CD4-positive, CD25-positive, alpha-beta regulatory T cell (primary cell): ENCODE measurements around the gene KLRB1. TPM values are rescaled to one million over a fixed set of nuclear protein-coding genes. Genes with fewer than 3 reads are reported as not detected.
"Not testable (repeated sequence)": the region's sequence is repeated elsewhere in the genome, so short reads cannot be mapped to it uniquely, and the experiment has no call there.

ENCODE experiments used
- ATAC-seq, 2 donors: fragments of 150-1000 bp; cut with Tn5 transposase; one replicate each; pipeline ENCODE4 v1.10.0; 2021; ENCODE audit warnings: low read depth in 2 of 2, moderate number of reproducible peaks in 2 of 2, moderate library complexity in 1 of 2
- DNase-seq, 3 donors: peaks; one replicate each; pipeline versions ENCODE4 v3.0.0 to v3.0.0-alpha.2; 2012 to 2022; ENCODE audit warnings: mixed read lengths in 1 of 3
- H3K27ac ChIP-seq: one replicate; pipeline ENCODE4 v1.7.0; 2013; ENCODE audit warnings: mild to moderate bottlenecking, low read length; ENCODE audit not compliant: insufficient read depth, poor library complexity, severe bottlenecking
- H3K27me3 ChIP-seq: one replicate; pipeline ENCODE4 v1.7.0; 2013; ENCODE audit warnings: low read length; ENCODE audit not compliant: control insufficient read depth, insufficient read depth
- H3K36me3 ChIP-seq: one replicate; pipeline ENCODE4 v1.7.0; 2013; ENCODE audit warnings: mild to moderate bottlenecking, low read length, moderate library complexity; ENCODE audit not compliant: control insufficient read depth, insufficient read depth
- H3K4me1 ChIP-seq: 2 replicates; pipeline ENCODE4 v1.7.0; 2013; ENCODE audit warnings: mild to moderate bottlenecking, low read length; ENCODE audit not compliant: insufficient read depth, control insufficient read depth, poor library complexity, severe bottlenecking
- H3K4me3 ChIP-seq: one replicate; pipeline ENCODE4 v1.7.0; 2013; ENCODE audit warnings: low read depth, mild to moderate bottlenecking, low read length, moderate library complexity
- H3K9me3 ChIP-seq, 2 experiments: 1 replicate in 1 of 2; 2 replicates in 1 of 2; pipeline ENCODE4 v1.7.0; 2013; ENCODE audit warnings: low read length in 2 of 2, mild to moderate bottlenecking in 1 of 2, moderate library complexity in 1 of 2; ENCODE audit not compliant: control insufficient read depth in 2 of 2
- H3K27ac Mint-ChIP-seq, 3 donors: one replicate each; pipeline ENCODE4 v1.8.0; 2020 to 2022; ENCODE audit warnings: mild to moderate bottlenecking in 3 of 3, mixed read lengths in 3 of 3, moderate library complexity in 2 of 3
- H3K27me3 Mint-ChIP-seq: one replicate; pipeline ENCODE4 v1.8.0; 2022; ENCODE audit warnings: mild to moderate bottlenecking, mixed read lengths
- H3K36me3 Mint-ChIP-seq: one replicate; pipeline ENCODE4 v1.8.0; 2020; ENCODE audit warnings: mixed read lengths
- H3K4me1 Mint-ChIP-seq, 4 donors: one replicate each; pipeline ENCODE4 v1.8.0; 2020 to 2022; ENCODE audit warnings: mixed read lengths in 4 of 4, mild to moderate bottlenecking in 1 of 4
- H3K4me3 Mint-ChIP-seq, 4 donors: one replicate each; pipeline ENCODE4 v1.8.0; 2020 to 2022; ENCODE audit warnings: mild to moderate bottlenecking in 4 of 4, mixed read lengths in 4 of 4, moderate library complexity in 3 of 4
- H3K9me3 Mint-ChIP-seq, 7 donors: one replicate each; pipeline ENCODE4 v1.8.0; 2020 to 2022; ENCODE audit warnings: mixed read lengths in 7 of 7, mild to moderate bottlenecking in 3 of 7, moderate library complexity in 2 of 7
- polyA plus RNA-seq, 4 donors: library from polyadenylated mRNA; unstranded; fragments of 300-500 nt; fragmentation: Illumina TruSeq; gene quantifications; one replicate each; pipeline ENCODE4 v1.2.3, GENCODE V29; 2021
- total RNA-seq: library from RNA; stranded (reverse); gene quantifications from one replicate; pipeline ENCODE4 v1.2.3, GENCODE V29; 2022

The KLRB1 gene
- total and polyA plus RNA-seq, 5 donors from 2014 or later, result 14.4 to 30.5 (median 21.6) TPM

GRCh38 chr12:9604287-9604686 lies 3.4 kb downstream of the KLRB1 start:
- Mint-ChIP-seq H3K27me3 (no peaks in the 10 kb centered on the region), H3K4me3 (no peak overlapping the region), H3K36me3 (no peaks in the 10 kb centered on the region), H3K27ac (no peak overlapping the region), H3K9me3 (peaks cover 0 to 4% (median 0%) of the 10 kb centered on the region in 7 donors), H3K4me1 (peaks cover 6 to 15% (median 10%) of the 10 kb centered on the region in 4 donors)
- no peak overlapping the region for H3K27ac ChIP-seq
- H3K36me3 ChIP-seq, result no peaks in the 10 kb centered on the region
- no peaks in the 10 kb centered on the region for H3K9me3 ChIP-seq
- ATAC-seq, result no peak
- no peak overlapping the region for H3K4me3 ChIP-seq
- no peak for DNase-seq
- no peaks in the 10 kb centered on the region for H3K4me1 ChIP-seq
- no peaks in the 10 kb centered on the region for H3K27me3 ChIP-seq

GRCh38 chr12:9600426-9600825 lies 7.3 kb downstream of the KLRB1 start:
- not testable (repeated sequence) for H3K36me3 Mint-ChIP-seq, H3K27ac ChIP-seq, H3K9me3 ChIP-seq, ATAC-seq, H3K4me1 ChIP-seq, H3K36me3 ChIP-seq, H3K27ac Mint-ChIP-seq, H3K4me3 ChIP-seq, H3K4me3 Mint-ChIP-seq, DNase-seq, H3K27me3 Mint-ChIP-seq, H3K9me3 Mint-ChIP-seq, H3K4me1 Mint-ChIP-seq, H3K27me3 ChIP-seq

- Mint-ChIP-seq H3K4me3 (no peak overlapping the region), H3K4me1 (peaks cover 0 to 3% (median 0%) of the 10 kb centered on the region in 4 donors), H3K9me3 (peaks cover 0 to 2% (median 0%) of the 10 kb centered on the region in 7 donors), H3K27ac (no peak overlapping the region), H3K36me3 (no peaks in the 10 kb centered on the region), H3K27me3 (peaks cover 4% of the 10 kb centered on the region)
- Histone ChIP-seq H3K9me3 (no peaks in the 10 kb centered on the region), H3K27ac (no peak overlapping the region), H3K27me3 (no peaks in the 10 kb centered on the region), H3K36me3 (no peaks in the 10 kb centered on the region), H3K4me1 (no peaks in the 10 kb centered on the region), H3K4me3 (no peak overlapping the region)
- ATAC-seq (no peak), DNase-seq (no peak)
Observed at GRCh38 chr12:9598363-9598762, 9.4 kb downstream of the KLRB1 start.

GRCh38 chr12:9597365-9597764 lies 10.4 kb downstream of the KLRB1 start:
- no peak for ATAC-seq
- H3K36me3 ChIP-seq, result no peaks in the 10 kb centered on the region
- Mint-ChIP-seq H3K4me3 (no peak overlapping the region), H3K4me1 (peaks cover 0 to 3% (median 0%) of the 10 kb centered on the region in 4 donors), H3K27me3 (peaks cover 4% of the 10 kb centered on the region), H3K27ac (no peak overlapping the region), H3K36me3 (no peaks in the 10 kb centered on the region), H3K9me3 (peaks cover 0 to 2% (median 0%) of the 10 kb centered on the region in 7 donors)
- H3K27ac ChIP-seq, result no peak overlapping the region
- no peak overlapping the region for H3K4me3 ChIP-seq
- H3K27me3 ChIP-seq, result no peaks in the 10 kb centered on the region
- H3K4me1 ChIP-seq, result no peaks in the 10 kb centered on the region
- no peak for DNase-seq
- H3K9me3 ChIP-seq, result no peaks in the 10 kb centered on the region

- H3K27me3 ChIP-seq, result no peaks in the 10 kb centered on the region
Observed at GRCh38 chr12:9590441-9590840, 17.3 kb downstream of the KLRB1 start.

GRCh38 chr12:9588749-9589148 lies 19.0 kb downstream of the KLRB1 start:
- H3K4me1 Mint-ChIP-seq, result peaks cover 0 to 3% (median 0%) of the 10 kb centered on the region in 4 donors
- no peak for ATAC-seq
- no peak overlapping the region for H3K4me3 ChIP-seq
- no peak overlapping the region for H3K27ac ChIP-seq
- DNase-seq, result no peak
- no peaks in the 10 kb centered on the region for H3K36me3 ChIP-seq
- peaks cover 0 to 3% (median 0%) of the 10 kb centered on the region in 7 donors for H3K9me3 Mint-ChIP-seq
- no peaks in the 10 kb centered on the region for H3K9me3 ChIP-seq
- no peak overlapping the region for H3K4me3 Mint-ChIP-seq
- no peaks in the 10 kb centered on the region for H3K36me3 Mint-ChIP-seq
- H3K27ac Mint-ChIP-seq, result no peak overlapping the region
- H3K27me3 ChIP-seq, result no peaks in the 10 kb centered on the region
- no peaks in the 10 kb centered on the region for H3K27me3 Mint-ChIP-seq
- no peaks in the 10 kb centered on the region for H3K4me1 ChIP-seq

More at GRCh38 chr12:9590441-9590840, 17.3 kb downstream of the KLRB1 start:
- Histone ChIP-seq H3K36me3 (no peaks in the 10 kb centered on the region), H3K27ac (no peak overlapping the region), H3K4me1 (no peaks in the 10 kb centered on the region), H3K9me3 (no peaks in the 10 kb centered on the region), H3K4me3 (no peak overlapping the region)
- no peak overlapping the region for H3K4me3 Mint-ChIP-seq
- H3K4me1 Mint-ChIP-seq, result peaks cover 0 to 3% (median 0%) of the 10 kb centered on the region in 4 donors
- peaks cover 0 to 3% (median 0%) of the 10 kb centered on the region in 7 donors for H3K9me3 Mint-ChIP-seq
- H3K36me3 Mint-ChIP-seq, result no peaks in the 10 kb centered on the region
- DNase-seq (no peak), ATAC-seq (no peak)
- no peak overlapping the region for H3K27ac Mint-ChIP-seq
- H3K27me3 Mint-ChIP-seq, result peaks cover 1% of the 10 kb centered on the region

- Mint-ChIP-seq H3K4me3 (no peak overlapping the region), H3K27me3 (no peaks in the 10 kb centered on the region), H3K9me3 (peaks cover 0 to 3% (median 0%) of the 10 kb centered on the region in 7 donors), H3K27ac (no peak overlapping the region), H3K36me3 (no peaks in the 10 kb centered on the region), H3K4me1 (peaks cover 0 to 3% (median 0%) of the 10 kb centered on the region in 4 donors)
- no peak for DNase-seq
- Histone ChIP-seq H3K4me1 (no peaks in the 10 kb centered on the region), H3K27me3 (no peaks in the 10 kb centered on the region), H3K9me3 (no peaks in the 10 kb centered on the region), H3K4me3 (no peak overlapping the region), H3K27ac (no peak overlapping the region), H3K36me3 (no peaks in the 10 kb centered on the region)
- no peak for ATAC-seq
Observed at GRCh38 chr12:9587987-9588600, 19.6 kb downstream of the KLRB1 start.

- H3K4me3 Mint-ChIP-seq, ATAC-seq, H3K4me1 Mint-ChIP-seq, H3K27ac ChIP-seq, H3K4me1 ChIP-seq, H3K36me3 ChIP-seq, H3K36me3 Mint-ChIP-seq, H3K9me3 ChIP-seq, H3K27me3 Mint-ChIP-seq, H3K4me3 ChIP-seq, DNase-seq, H3K9me3 Mint-ChIP-seq, H3K27me3 ChIP-seq, H3K27ac Mint-ChIP-seq: not testable (repeated sequence)
Observed at GRCh38 chr12:9577729-9578128, 30.0 kb downstream of the KLRB1 start.
